ENCODE results near the gene GALC.

Gene GALC

DNA sequence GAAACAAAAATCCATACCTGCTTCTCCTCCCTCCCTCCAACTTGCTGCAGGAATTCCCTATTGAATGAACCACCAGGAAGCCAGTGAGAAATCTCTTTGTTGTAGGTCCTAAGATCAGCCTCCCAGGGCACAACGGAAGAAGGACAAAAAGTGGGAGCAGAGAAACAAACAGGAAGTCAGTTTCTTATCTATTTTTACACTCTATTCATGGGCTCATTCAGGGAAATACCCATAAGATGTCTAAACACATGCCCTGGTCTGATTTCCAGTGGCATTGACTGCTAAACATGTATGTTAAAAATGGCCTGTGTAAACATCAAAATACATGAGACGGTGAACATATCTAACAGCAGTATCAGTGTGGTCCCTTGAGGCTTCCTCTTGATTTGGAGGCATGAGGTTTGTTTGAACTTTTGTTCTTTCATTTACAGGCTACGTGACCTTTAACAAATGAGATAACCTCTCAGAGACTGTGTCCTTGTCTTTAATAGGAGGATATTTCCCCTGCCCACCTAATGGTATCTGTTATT is 30.7 kb upstream of the GALC start:
- H3K4me3 ChIP-seq (ENCODE audit: low read depth, low read length), result no peak overlapping the region
- no peak for DNase-seq (ENCODE audit: low read depth)
- TF ChIP-seq, protein P1, sequence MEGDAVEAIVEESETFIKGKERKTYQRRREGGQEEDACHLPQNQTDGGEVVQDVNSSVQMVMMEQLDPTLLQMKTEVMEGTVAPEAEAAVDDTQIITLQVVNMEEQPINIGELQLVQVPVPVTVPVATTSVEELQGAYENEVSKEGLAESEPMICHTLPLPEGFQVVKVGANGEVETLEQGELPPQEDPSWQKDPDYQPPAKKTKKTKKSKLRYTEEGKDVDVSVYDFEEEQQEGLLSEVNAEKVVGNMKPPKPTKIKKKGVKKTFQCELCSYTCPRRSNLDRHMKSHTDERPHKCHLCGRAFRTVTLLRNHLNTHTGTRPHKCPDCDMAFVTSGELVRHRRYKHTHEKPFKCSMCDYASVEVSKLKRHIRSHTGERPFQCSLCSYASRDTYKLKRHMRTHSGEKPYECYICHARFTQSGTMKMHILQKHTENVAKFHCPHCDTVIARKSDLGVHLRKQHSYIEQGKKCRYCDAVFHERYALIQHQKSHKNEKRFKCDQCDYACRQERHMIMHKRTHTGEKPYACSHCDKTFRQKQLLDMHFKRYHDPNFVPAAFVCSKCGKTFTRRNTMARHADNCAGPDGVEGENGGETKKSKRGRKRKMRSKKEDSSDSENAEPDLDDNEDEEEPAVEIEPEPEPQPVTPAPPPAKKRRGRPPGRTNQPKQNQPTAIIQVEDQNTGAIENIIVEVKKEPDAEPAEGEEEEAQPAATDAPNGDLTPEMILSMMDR (IDR thresholded peaks at IDR 0.05; ENCODE audit: control insufficient read depth, extremely low read depth, insufficient read depth), result no peak

DNA sequence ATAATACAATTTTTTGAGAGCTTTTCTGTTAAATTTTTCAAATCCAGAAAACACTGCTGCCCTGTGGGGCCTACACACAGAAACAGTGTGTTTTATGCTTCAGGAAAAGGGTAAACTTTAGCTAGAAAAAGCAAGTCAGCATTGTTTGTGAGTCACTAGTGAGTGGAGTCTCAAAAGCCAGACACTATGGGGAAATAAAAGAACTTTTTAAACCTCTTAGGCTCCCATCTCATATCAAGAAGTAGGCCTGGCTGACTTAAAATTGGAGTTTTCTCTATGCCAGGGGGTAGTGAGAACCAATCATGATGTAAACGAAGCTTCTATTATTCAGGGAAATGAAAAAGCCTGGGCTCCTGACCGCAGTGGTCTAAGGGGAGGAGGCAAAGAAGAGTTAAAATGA is 24.6 kb upstream of the GALC start:
- DNase-seq (ENCODE audit: low read depth), result no peak
- TF ChIP-seq, protein P1 (IDR thresholded peaks at IDR 0.05; ENCODE audit: control insufficient read depth, extremely low read depth, insufficient read depth), result no peak
- no peak overlapping the region for H3K4me3 ChIP-seq (ENCODE audit: low read depth, low read length)

DNA sequence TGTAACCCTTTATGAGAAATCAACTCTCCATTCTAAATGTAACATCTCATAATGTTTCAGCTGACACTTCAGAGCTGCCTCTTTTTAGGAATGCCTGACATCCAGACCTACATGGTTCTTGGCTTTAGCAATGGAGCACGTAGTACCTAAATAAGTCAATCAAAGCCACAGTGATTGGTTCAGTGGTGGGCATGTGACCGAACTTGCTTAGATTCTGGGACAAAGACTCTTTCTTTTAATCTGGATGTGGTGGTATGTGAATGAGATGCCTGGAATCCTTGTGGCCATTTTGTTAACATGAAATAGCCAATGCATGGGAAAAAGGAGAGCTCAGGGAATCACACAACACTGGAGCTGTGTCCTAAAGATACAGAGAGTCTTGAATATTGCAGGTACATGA is 23.8 kb upstream of the GALC start:
- no peak overlapping the region for H3K4me3 ChIP-seq (ENCODE audit: low read depth, low read length)
- TF ChIP-seq, protein P1 (IDR thresholded peaks at IDR 0.05; ENCODE audit: control insufficient read depth, extremely low read depth, insufficient read depth), result no peak
- DNase-seq (ENCODE audit: low read depth), result no peak

DNA sequence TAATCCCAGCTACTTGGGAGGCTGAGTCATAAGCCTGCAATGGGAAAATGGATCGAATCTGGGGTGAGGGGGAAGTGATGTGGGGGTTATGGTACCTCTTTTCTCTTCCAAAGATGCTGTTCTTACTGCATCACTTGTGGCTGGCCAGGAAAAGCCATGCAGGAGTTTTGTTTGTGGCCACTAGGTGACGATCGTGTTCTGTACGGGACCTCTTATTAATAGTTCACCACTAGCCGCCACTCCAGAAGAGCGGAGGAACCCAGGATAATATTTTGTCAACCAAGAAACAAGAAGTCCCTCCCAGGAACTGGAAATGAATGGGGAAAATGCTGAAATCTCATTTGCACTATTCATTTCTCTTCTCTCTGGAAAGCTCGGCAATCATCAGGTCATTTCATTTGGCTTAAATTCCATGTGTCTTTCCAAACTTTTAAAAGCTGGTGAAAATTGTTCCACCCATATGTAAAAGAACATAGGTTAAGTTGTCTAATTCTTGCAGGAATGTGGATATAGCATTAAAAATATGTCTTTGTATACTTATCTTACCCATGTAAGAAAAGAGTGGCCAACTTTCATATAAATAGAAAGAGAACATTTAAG is 20.9 kb upstream of the GALC start:
- TF ChIP-seq, protein P1 (IDR thresholded peaks at IDR 0.05; ENCODE audit: control insufficient read depth, extremely low read depth, insufficient read depth), result peak; percentile 97
- DNase-seq (ENCODE audit: low read depth), result peak; percentile 32
- no peak overlapping the region for H3K4me3 ChIP-seq (ENCODE audit: low read depth, low read length)

DNA sequence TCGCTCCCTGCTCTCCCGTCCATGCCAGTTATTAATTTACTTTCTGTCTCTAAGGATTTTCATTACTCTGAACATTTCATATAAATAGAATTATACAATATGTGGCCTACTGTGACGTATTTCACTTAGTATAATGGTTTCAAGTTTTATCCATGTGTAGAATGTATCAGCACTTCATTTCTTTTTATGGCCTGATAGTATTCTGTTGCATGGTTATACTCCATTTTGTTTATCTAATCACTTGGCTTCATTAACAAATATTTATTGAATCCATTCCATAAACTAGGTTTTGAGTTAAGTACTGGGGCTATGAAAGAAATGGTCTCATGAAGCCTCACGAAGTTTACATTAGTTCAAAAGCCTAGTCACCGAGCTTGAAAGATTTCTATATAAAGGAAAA is 19.5 kb upstream of the GALC start:
- H3K4me3 ChIP-seq (ENCODE audit: low read depth, low read length), result no peak overlapping the region
- TF ChIP-seq, protein P1 (IDR thresholded peaks at IDR 0.05; ENCODE audit: control insufficient read depth, extremely low read depth, insufficient read depth), result no peak
- DNase-seq (ENCODE audit: low read depth), result no peak

DNA sequence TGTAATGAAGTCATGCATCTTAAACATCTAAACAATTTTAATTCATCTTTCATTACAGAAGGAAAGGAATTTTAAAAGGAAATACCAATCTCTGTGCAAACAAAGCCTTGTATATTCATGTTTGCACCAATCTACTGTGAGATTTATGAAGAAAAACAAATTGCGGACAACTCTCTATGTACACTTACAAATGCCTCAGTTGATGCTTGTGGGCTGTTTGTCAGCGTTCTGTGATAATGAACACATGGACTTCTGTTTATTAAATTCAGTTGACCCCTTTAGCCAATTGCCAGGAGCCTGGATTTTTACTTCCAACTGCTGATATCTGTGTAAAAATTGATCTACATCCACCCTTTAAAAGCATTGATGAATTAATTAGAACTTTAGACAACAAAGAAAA is 17.3 kb upstream of the GALC start:
- TF ChIP-seq, protein P1 (IDR thresholded peaks at IDR 0.05; ENCODE audit: control insufficient read depth, extremely low read depth, insufficient read depth), result no peak
- no peak overlapping the region for H3K4me3 ChIP-seq (ENCODE audit: low read depth, low read length)
- no peak for DNase-seq (ENCODE audit: low read depth)

DNA sequence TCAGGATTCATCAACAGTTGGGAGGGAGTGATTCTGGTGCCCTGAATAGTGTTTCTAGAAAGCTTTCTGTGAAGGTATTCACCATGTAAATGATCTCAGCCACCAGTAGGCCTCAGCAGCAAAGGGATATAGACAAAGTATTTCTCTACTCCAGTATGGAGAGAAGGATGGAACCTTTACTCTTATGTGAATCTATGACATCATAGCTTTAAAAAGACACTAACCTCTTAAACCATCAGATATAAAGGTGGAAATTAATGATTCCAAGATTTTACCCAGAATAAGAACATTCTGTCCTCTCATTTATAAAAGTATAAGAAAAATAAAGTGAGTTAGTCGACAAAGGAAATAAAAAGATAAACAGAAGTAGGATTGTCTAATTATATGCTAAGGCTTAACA is 16.5 kb upstream of the GALC start:
- TF ChIP-seq, protein P1 (IDR thresholded peaks at IDR 0.05; ENCODE audit: control insufficient read depth, extremely low read depth, insufficient read depth), result no peak
- no peak overlapping the region for H3K4me3 ChIP-seq (ENCODE audit: low read depth, low read length)
- DNase-seq (ENCODE audit: low read depth), result no peak
